Measurements from ENCODE around the gene LLCFC1.

- TF ChIP-seq POLR2A (IDR thresholded peaks at IDR 0.05): no peak
- TF ChIP-seq, protein P1, sequence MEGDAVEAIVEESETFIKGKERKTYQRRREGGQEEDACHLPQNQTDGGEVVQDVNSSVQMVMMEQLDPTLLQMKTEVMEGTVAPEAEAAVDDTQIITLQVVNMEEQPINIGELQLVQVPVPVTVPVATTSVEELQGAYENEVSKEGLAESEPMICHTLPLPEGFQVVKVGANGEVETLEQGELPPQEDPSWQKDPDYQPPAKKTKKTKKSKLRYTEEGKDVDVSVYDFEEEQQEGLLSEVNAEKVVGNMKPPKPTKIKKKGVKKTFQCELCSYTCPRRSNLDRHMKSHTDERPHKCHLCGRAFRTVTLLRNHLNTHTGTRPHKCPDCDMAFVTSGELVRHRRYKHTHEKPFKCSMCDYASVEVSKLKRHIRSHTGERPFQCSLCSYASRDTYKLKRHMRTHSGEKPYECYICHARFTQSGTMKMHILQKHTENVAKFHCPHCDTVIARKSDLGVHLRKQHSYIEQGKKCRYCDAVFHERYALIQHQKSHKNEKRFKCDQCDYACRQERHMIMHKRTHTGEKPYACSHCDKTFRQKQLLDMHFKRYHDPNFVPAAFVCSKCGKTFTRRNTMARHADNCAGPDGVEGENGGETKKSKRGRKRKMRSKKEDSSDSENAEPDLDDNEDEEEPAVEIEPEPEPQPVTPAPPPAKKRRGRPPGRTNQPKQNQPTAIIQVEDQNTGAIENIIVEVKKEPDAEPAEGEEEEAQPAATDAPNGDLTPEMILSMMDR (IDR thresholded peaks at IDR 0.05 in 4 of 5, conservative IDR thresholded peaks at IDR 0.05 in 1 of 5): no peak
These were observed 26.2 kb upstream of the LLCFC1 start for GRCh38 chr7:142913051-142913450.
